ENCODE data around the gene IGSF21. TPM values are rescaled to one million over a fixed set of nuclear protein-coding genes. Genes with fewer than 3 reads are reported as not detected.

The IGSF21 gene
- polyA plus RNA-seq, 1 donor (not counting 4 experiments of a cell fraction or from before 2014, with no cell fraction given): not detected

- Histone ChIP-seq H4K20me1 (ENCODE audit: control insufficient read depth, extremely low read depth, insufficient read depth, low read length) (no peaks in the 10 kb centered on the region), H3K9ac (ENCODE audit: control insufficient read depth, extremely low read depth, insufficient read depth, low read length) (no peak overlapping the region), H3K4me1 (ENCODE audit: control insufficient read depth, extremely low read depth, insufficient read depth, low read length) (no peaks in the 10 kb centered on the region), H3K27me3 (ENCODE audit: control insufficient read depth, extremely low read depth, insufficient read depth, low read length) (peaks cover 14% of the 10 kb centered on the region), H3K4me2 (ENCODE audit: control insufficient read depth, extremely low read depth, insufficient read depth, low read depth, low read length) (no peak overlapping the region), H3K9me3 (ENCODE audit: control insufficient read depth, low read depth, low read length) (no peaks in the 10 kb centered on the region), H3K27ac (ENCODE audit: control insufficient read depth, insufficient read depth, low read length) (no peak overlapping the region), H3K4me3 (ENCODE audit: control insufficient read depth in 2 of 3, extremely low read depth in 1 of 3, insufficient read depth in 2 of 3, low read depth in 1 of 3, low read length in 3 of 3) (no peak overlapping the region), H3K79me2 (ENCODE audit: control insufficient read depth, insufficient read depth, low read length) (no peaks in the 10 kb centered on the region), H3K36me3 (ENCODE audit: control insufficient read depth in 2 of 2, extremely low read depth in 1 of 2, insufficient read depth in 2 of 2, low read length in 2 of 2) (no peaks in the 10 kb centered on the region), H3K9me1 (ENCODE audit: control insufficient read depth, extremely low read depth, insufficient read depth, low read length) (no peaks in the 10 kb centered on the region), H2AFZ (ENCODE audit: control insufficient read depth, low read length) (no peak overlapping the region)
- FAIRE-seq: no peak
- dilution Hi-C loops (cut with MboI; ENCODE audit: extremely low pct_ligation_motif_present, low sequenced_read_pairs): no loop called here
- no peak for DNase-seq (ENCODE audit: low read depth, low spot score)
- no peak for TF ChIP-seq EZH2 (IDR thresholded peaks at IDR 0.05; ENCODE audit: low read length)
- no peak for TF ChIP-seq CTCF (optimal IDR thresholded peaks at IDR 0.05 in 1 of 3, IDR thresholded peaks at IDR 0.05 in 1 of 3, conservative IDR thresholded peaks at IDR 0.05 in 1 of 3; ENCODE audit: extremely low read depth in 1 of 3, insufficient read depth in 2 of 3, low read length in 3 of 3)
These were observed 71.4 kb downstream of the IGSF21 start for GRCh38 chr1:18179009-18179408.

- Histone ChIP-seq H3K4me2 (ENCODE audit: control insufficient read depth, extremely low read depth, insufficient read depth, low read depth, low read length) (no peak overlapping the region), H3K9me3 (ENCODE audit: control insufficient read depth, low read depth, low read length) (no peaks in the 10 kb centered on the region), H3K79me2 (ENCODE audit: control insufficient read depth, insufficient read depth, low read length) (no peaks in the 10 kb centered on the region), H2AFZ (ENCODE audit: control insufficient read depth, low read length) (no peak overlapping the region), H3K36me3 (ENCODE audit: control insufficient read depth in 2 of 2, extremely low read depth in 1 of 2, insufficient read depth in 2 of 2, low read length in 2 of 2) (no peaks in the 10 kb centered on the region), H3K9me1 (ENCODE audit: control insufficient read depth, extremely low read depth, insufficient read depth, low read length) (no peaks in the 10 kb centered on the region), H3K4me1 (ENCODE audit: control insufficient read depth, extremely low read depth, insufficient read depth, low read length) (no peaks in the 10 kb centered on the region), H3K27me3 (ENCODE audit: control insufficient read depth, extremely low read depth, insufficient read depth, low read length) (no peaks in the 10 kb centered on the region), H3K4me3 (ENCODE audit: control insufficient read depth in 2 of 3, extremely low read depth in 1 of 3, insufficient read depth in 2 of 3, low read depth in 1 of 3, low read length in 3 of 3) (no peak overlapping the region), H4K20me1 (ENCODE audit: control insufficient read depth, extremely low read depth, insufficient read depth, low read length) (no peaks in the 10 kb centered on the region), H3K9ac (ENCODE audit: control insufficient read depth, extremely low read depth, insufficient read depth, low read length) (no peak overlapping the region), H3K27ac (ENCODE audit: control insufficient read depth, insufficient read depth, low read length) (no peak overlapping the region)
- no peak for FAIRE-seq
- dilution Hi-C loops (cut with MboI; ENCODE audit: extremely low pct_ligation_motif_present, low sequenced_read_pairs): no loop called here
- no peak for DNase-seq (ENCODE audit: low read depth, low spot score)
- TF ChIP-seq EZH2 (IDR thresholded peaks at IDR 0.05; ENCODE audit: low read length) (no peak), CTCF (optimal IDR thresholded peaks at IDR 0.05 in 1 of 3, IDR thresholded peaks at IDR 0.05 in 1 of 3, conservative IDR thresholded peaks at IDR 0.05 in 1 of 3; ENCODE audit: extremely low read depth in 1 of 3, insufficient read depth in 2 of 3, low read length in 3 of 3) (no peak)
These were observed 75.0 kb downstream of the IGSF21 start for GRCh38 chr1:18182398-18183160.

Measured in keratinocyte (primary cell).